HEK293T (cell line): ENCODE measurements around the gene FCRLA.

Experiments used
- CTCF ChIA-PET: fragments of 350-600 bp; formaldehyde crosslinking; extraction: SDS; loops from one replicate; lab custom pipeline; 2021; ENCODE audit warnings: antibody characterized with exemption, inconsistent platforms; lab: Yijun Ruan, JAX
- POLR2A ChIA-PET: fragments of 350-600 bp; formaldehyde crosslinking; extraction: SDS; loops from one replicate; lab custom pipeline; 2020; ENCODE audit warnings: antibody characterized with exemption, inconsistent platforms; lab: Yijun Ruan, JAX
- DNase-seq: peaks from one replicate; pipeline ENCODE4 v3.0.0; 2012; ENCODE audit warnings: mixed read lengths; ENCODE audit errors: extremely low spot score
- ARNT ChIP-seq: fragments of 450-650 bp; IDR thresholded peaks from 2 replicates; pipeline ENCODE4 v1.6.1; 2017; ENCODE audit warnings: mild to moderate bottlenecking
- BHLHE40 ChIP-seq: fragments of 450-650 bp; IDR thresholded peaks from 2 replicates; pipeline ENCODE4 v1.6.1; 2016; ENCODE audit warnings: mild to moderate bottlenecking, moderate library complexity, borderline replicate concordance
- CTBP1 ChIP-seq: fragments of 450-650 bp; IDR thresholded peaks from 2 replicates; pipeline ENCODE4 v1.6.1; 2016; ENCODE audit warnings: borderline replicate concordance
- ELF4 ChIP-seq: fragments of 450-650 bp; IDR thresholded peaks from 2 replicates; pipeline ENCODE4 v1.6.1; 2017; ENCODE audit warnings: antibody characterized with exemption
- FOXA1 ChIP-seq: fragments of 450-650 bp; IDR thresholded peaks from 2 replicates; pipeline ENCODE4 v1.6.1; 2016; ENCODE audit warnings: mild to moderate bottlenecking
- FOXK2 ChIP-seq: fragments of 450-650 bp; IDR thresholded peaks from 2 replicates; pipeline ENCODE4 v1.6.1; 2016; ENCODE audit warnings: mild to moderate bottlenecking
- FOXM1 ChIP-seq: fragments of 450-650 bp; IDR thresholded peaks from 2 replicates; pipeline ENCODE4 v1.6.1; 2017; ENCODE audit warnings: mild to moderate bottlenecking, borderline replicate concordance
- HDGF ChIP-seq: fragments of 450-650 bp; IDR thresholded peaks from 2 replicates; pipeline ENCODE4 v1.6.1; 2017; ENCODE audit warnings: antibody characterized with exemption, borderline replicate concordance
- L3MBTL2 ChIP-seq: fragments of 450-650 bp; conservative IDR thresholded peaks from 2 replicates; pipeline ENCODE4 v1.6.1; 2016; ENCODE audit warnings: mild to moderate bottlenecking
- LEF1 ChIP-seq: fragments of 450-650 bp; IDR thresholded peaks from 2 replicates; pipeline ENCODE4 v1.6.1; 2017; ENCODE audit warnings: mild to moderate bottlenecking, borderline replicate concordance
- NFRKB ChIP-seq: fragments of 450-650 bp; IDR thresholded peaks from 2 replicates; pipeline ENCODE4 v1.6.1; 2016; ENCODE audit warnings: mild to moderate bottlenecking, moderate library complexity
- PKNOX1 ChIP-seq: fragments of 450-650 bp; IDR thresholded peaks from 2 replicates; pipeline ENCODE4 v1.6.1; 2016
- SP1 ChIP-seq: fragments of 450-650 bp; IDR thresholded peaks from 2 replicates; pipeline ENCODE4 v1.6.1; 2017
- SUZ12 ChIP-seq: fragments of 450-650 bp; IDR thresholded peaks from 2 replicates; pipeline ENCODE4 v1.6.1; 2016; ENCODE audit warnings: mild to moderate bottlenecking
- TARDBP ChIP-seq: fragments of 450-650 bp; IDR thresholded peaks from 2 replicates; pipeline ENCODE4 v1.6.1; 2016
- ZNF384 ChIP-seq: fragments of 450-650 bp; IDR thresholded peaks from 2 replicates; pipeline ENCODE4 v1.6.1; 2016

FCRLA gene

DNA sequence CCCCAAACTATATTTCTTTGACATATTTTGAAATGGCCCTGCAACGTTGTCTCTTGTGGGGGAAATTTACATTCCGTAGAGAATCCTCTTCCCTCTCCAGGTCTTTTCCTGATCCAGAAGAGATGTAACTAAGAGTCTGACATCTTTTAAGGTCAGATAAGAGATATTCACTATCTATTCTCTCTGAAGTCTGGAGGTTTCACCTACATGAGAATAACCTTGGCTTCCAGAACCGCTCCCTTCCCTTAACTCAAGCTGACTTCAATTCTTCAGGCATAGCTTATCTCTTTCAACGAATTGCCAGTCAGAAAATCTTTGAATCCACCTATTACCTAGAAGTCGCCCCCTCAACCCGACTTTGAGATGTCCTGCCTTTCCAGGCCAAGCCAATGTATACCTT, 24.2 kb downstream of the FCRLA start:
- ChIA-PET CTCF (no interaction called here), POLR2A (no interaction called here)
- TF ChIP-seq TARDBP (no peak), FOXA1 (no peak), FOXM1 (no peak), ELF4 (no peak), ZNF384 (no peak), SUZ12 (no peak), NFRKB (no peak), ARNT (no peak), L3MBTL2 (no peak), BHLHE40 (no peak)
- no peak for DNase-seq

DNA sequence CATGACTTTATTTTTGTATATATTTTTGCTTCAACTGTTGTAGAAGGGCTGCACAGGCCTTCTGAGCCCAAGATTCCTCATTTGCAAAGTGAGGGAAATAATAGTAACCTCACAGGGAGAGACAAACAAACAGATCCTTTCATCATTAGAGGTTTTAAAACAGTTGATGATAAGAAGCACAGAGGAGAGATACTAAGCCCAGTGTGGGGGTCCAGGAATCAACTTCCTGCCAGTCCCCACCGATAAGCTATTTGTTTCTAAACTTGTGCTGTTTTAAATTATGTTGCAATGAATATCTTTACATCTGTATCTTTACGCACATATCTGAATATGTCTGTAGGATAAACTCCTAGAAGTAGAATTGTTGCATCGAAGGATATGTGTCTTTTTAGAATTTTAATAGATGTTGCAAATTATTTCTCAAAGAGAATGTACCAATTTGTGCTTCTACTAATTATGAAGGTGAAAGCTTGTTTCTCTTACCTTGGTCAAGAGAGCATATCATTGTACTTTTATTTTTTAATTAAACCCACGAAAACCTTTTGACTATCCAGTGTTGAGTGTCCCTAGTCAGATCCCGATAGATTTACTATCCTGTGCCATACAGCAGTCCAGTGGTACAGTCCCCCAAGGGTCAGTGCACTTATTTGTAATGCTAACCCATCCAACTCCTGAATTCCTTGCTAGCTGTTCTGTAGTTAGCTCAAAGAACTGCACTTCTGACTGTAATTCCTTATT, 25.1 kb downstream of the FCRLA start:
- CTCF ChIA-PET, result interaction anchor here (0.5 kb wide), 1 partner anchor 27 kb away, joined by 3 read pairs; no protein-coding TSS in a partner anchor
- no peak for TF ChIP-seq L3MBTL2
- POLR2A ChIA-PET, result no interaction called here
- DNase-seq, result no peak

DNA sequence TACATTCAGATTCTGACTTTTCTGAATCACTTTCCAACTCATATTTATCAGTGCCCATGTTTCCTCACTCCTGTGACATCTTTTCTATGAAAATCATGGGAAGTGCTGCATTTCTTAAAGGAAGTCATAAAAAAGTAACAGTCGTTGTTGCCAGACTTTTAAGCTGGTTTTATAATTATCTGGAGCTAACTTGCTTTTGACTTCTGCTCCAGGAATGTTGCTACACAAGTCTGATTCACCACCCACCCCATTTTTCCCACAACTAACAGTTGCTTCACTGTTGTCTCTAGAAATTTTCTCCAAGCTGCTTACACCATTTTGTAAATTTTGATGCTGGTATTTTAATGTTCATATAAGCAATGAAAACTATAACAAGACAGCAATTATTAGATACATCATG, 26.5 kb downstream of the FCRLA start:
- POLR2A ChIA-PET, result interaction anchor here (2.0 kb wide), 1 partner anchor 16 kb away, joined by 6 read pairs; the partner anchor contains the start of gene DUSP12
- no peak for DNase-seq
- TF ChIP-seq ZNF384, result no peak
- TF ChIP-seq SP1, result no peak
- no peak for TF ChIP-seq L3MBTL2
- no peak for TF ChIP-seq FOXA1
- TF ChIP-seq FOXK2, result no peak
- no peak for TF ChIP-seq LEF1
- no peak for TF ChIP-seq PKNOX1
- no peak for TF ChIP-seq HDGF
- no peak for TF ChIP-seq FOXM1
- no peak for TF ChIP-seq BHLHE40
- no peak for TF ChIP-seq ARNT
- no peak for TF ChIP-seq SUZ12
- TF ChIP-seq NFRKB, result no peak
- TF ChIP-seq CTBP1, result no peak
- TF ChIP-seq ELF4, result no peak
- TF ChIP-seq TARDBP, result no peak
- CTCF ChIA-PET, result no interaction called here

DNA sequence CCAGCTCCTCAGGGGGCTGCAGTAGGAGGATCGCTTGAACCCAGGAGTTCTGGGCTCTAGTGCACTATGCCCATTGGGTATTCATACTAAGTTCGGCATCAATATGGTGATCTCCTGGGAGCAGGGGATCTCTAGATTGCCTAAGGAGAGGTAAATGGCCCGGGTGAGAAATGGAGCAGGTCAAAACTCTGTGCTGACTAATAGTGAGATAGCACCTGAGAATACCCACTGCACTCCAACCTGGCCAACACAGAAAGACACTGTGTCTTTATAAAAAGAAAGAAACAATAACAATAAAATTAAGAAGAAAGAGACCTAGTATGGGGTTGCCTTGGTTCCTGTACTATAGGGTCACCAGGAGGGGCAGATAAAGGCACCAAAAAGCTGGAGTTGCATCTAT, 28.8 kb downstream of the FCRLA start:
- CTCF ChIA-PET, result interaction anchor here (0.9 kb wide), 1 partner anchor 88 kb away, joined by 3 read pairs; no protein-coding TSS in a partner anchor
- TF ChIP-seq ZNF384, result no peak
- no peak for TF ChIP-seq NFRKB
- TF ChIP-seq LEF1, result no peak
- TF ChIP-seq HDGF, result no peak
- TF ChIP-seq SP1, result no peak
- TF ChIP-seq BHLHE40, result no peak
- no peak for TF ChIP-seq CTBP1
- TF ChIP-seq ELF4, result no peak
- no peak for TF ChIP-seq FOXM1
- no peak for TF ChIP-seq FOXK2
- no peak for TF ChIP-seq FOXA1
- no peak for TF ChIP-seq ARNT
- TF ChIP-seq PKNOX1, result no peak
- no peak for TF ChIP-seq TARDBP
- no peak for TF ChIP-seq L3MBTL2
- no peak for TF ChIP-seq SUZ12
- no peak for DNase-seq
- POLR2A ChIA-PET, result no interaction called here

DNA sequence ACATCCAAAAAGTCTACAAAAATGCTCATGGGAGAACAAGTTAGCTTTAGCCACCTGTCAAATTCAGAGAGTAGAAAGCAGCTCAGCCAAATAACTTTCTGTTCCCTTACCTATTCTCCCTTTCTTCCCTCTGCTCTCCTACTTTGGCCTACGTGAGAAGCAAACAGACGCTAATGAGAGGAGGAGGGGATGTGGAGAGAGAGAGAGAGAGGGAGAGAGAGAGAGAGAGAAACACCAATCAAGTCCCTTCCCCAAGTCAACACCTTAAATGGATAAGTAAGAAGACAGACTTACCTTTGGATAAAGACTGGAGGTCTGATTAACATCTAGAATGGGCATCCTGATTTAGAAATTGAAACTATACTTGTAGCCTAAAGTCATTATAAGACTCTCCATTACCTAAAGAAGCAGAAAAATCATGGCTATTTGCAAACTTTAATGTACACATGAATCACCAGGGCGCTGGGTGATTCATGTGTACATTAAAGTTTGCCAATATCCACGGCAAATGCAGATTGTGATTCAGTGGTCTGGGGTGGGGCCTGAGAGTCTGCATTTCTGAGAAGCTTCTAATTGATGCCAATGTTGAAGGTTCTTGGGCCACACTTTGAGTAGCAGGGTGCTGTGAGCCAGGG, 29.4 kb downstream of the FCRLA start:
- DNase-seq, result no peak
- ChIA-PET POLR2A (no interaction called here), CTCF (interaction anchor here (0.9 to 1.3 kb wide), 2 partner anchors 10 to 88 kb away, joined by 3 to 4 read pairs; no protein-coding TSS in a partner anchor)
- TF ChIP-seq FOXM1, result no peak
- no peak for TF ChIP-seq ARNT
- TF ChIP-seq ELF4, result no peak
- no peak for TF ChIP-seq SP1
- no peak for TF ChIP-seq PKNOX1
- TF ChIP-seq LEF1, result no peak
- TF ChIP-seq ZNF384, result no peak
- no peak for TF ChIP-seq FOXK2
- no peak for TF ChIP-seq HDGF
- no peak for TF ChIP-seq NFRKB
- TF ChIP-seq FOXA1, result no peak
- no peak for TF ChIP-seq L3MBTL2
- no peak for TF ChIP-seq TARDBP
- TF ChIP-seq SUZ12, result no peak
- no peak for TF ChIP-seq CTBP1

DNA sequence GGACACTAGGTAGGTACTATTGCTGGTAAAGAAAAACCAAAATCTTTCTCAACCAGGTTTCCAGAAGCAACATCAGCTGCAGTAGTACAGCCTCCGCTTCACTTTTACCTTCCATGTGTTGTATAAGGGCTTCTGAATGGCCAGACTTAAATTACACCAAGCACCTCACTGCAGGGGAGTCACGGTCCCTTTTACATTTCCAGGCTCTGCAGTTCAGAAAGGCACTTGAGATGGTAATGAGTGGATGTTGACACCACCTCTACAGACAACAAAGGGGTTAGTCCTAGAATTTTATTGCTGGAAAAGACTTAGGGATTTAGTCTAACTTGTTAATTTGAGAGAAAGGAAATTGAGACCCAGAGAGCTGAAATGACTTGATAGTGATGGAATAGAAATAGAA, 30.6 kb downstream of the FCRLA start:
- POLR2A ChIA-PET, result interaction anchor here (0.7 to 2.0 kb wide), 2 partner anchors 11 to 297 kb away, joined by 3 to 11 read pairs; no protein-coding TSS in a partner anchor
- no peak for DNase-seq
- TF ChIP-seq HDGF, result no peak
- CTCF ChIA-PET, result interaction anchor here (1.3 to 1.4 kb wide), 2 partner anchors 9 to 11 kb away, joined by 3 to 4 read pairs; no protein-coding TSS in a partner anchor
